HG02763 (cell line): ENCODE measurements around the gene MDM4.
A peak's percentile ranks its signal among the peaks of the same experiment; 100 is the strongest.

Source experiments
- ATAC-seq: cut with Tn5 transposase; IDR thresholded peaks from one replicate; pipeline ENCODE4 v1.9.1; 2021; ENCODE audit warnings: mild to moderate bottlenecking, moderate library complexity; ENCODE audit not compliant: unreplicated experiment

Gene MDM4

GRCh38 chr1:204487256-204487615 is 29.0 kb upstream of the MDM4 start:
- no peak for ATAC-seq

GRCh38 chr1:204491655-204492054 is 24.6 kb upstream of the MDM4 start:
- no peak for ATAC-seq

DNA sequence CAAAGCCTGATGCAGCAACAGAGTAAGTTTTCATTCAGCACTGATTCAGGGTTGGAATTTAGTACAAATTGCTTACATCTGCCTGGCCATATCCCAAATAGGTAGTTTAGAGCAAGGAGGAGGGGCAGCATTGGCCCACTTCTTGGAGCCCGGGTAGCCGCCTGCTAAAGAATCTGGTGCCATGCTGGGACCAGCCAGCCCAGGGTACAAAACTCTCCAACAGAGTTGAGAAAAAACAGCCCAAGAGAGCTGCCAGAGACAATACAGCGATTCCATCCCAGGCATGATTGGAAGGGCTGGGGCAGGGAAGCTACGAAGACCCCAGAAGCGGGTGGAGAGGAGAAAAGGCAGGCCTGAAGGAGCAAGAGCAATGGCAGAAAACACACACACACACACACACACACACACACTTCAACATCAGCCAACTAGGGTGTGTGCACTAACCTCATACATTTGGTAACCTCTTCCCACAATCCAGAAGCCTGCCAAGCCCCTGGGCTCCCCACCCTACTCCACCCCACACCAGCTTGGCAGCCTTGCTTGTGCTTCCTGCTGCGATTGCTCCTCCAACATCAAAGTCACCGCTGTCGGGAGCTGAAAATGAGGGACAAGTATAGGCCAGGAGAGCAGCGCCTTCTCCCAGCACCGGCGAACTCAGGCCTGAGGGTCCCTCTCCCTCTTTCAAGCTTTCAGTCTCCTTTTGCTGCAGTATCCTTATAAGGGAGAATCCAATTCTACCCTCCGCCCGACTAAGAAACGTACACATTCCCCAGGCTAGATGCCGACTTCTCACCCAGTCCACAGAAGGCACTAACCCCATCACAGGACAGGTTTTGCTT is 22.8 kb upstream of the MDM4 start:
- no peak for ATAC-seq

GRCh38 chr1:204493984-204494280 is 22.3 kb upstream of the MDM4 start:
- ATAC-seq: peak; percentile 23

- ATAC-seq: peak; percentile 77
Observed at GRCh38 chr1:204494281-204495077, 21.7 kb upstream of the MDM4 start, which contains the start of gene PIK3C2B. TSS of gene PIK3C2B (minus strand) at chr1:204494805. CDS start at chr1:204469802, 25,003 bp downstream.

DNA sequence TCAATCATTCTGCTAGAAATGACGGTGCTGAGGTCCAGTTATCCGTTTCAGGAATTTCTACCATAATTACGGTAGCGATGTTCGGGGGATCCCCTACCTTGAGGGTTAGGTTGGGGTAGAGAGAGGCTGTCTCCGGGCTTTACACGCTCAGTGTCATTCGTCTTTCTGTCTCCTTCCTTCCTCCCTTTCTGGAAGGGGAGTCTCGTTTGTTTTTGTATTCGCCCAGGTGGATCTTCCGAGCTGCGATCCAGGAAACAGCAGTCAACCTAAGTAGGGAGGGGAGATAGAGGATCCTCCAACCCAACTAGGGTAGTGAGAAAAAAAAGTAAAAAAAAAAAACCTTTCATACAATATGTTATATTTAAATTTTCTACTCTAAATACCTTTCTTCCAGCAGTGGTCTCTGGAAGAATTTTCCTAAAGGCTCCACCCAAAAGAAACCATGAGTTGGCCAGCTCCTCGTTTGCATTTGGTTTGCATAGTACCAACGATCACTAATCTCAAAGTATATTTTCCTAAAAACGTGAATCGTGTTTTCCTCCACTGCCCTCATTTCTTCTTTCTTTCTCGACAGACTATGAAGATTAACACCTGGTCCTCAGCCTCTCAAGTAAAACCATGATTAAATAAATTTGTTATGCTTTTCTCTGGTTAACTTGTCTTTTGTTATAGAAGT is 21.0 kb upstream of the MDM4 start:
- peak; percentile 35 for ATAC-seq

DNA sequence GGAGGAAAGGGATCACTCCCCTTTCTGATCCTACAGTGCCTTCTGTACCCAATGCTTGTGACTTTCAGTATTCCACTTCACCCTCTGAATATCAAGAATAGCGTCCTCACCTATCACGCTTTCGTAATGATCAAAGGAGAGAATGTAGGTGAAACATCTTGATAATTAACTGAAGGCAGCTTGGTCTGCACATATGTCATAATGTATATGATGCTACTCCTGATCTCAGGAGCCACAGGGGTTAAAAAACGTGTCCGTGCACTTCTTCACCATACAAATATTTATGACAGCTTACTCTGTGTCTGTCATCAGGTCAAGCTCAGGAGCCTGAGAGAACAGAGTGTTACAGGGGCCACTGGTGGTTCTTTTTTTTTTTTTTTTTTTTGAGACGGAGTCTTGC is 20.4 kb upstream of the MDM4 start:
- ATAC-seq: no peak

GRCh38 chr1:204498981-204499380 is 17.2 kb upstream of the MDM4 start:
- ATAC-seq: no peak

GRCh38 chr1:204499511-204500468 is 16.4 kb upstream of the MDM4 start:
- no peak for ATAC-seq

- no peak for ATAC-seq
Observed at GRCh38 chr1:204502241-204502640, 14.0 kb upstream of the MDM4 start.

- ATAC-seq: no peak
Observed at GRCh38 chr1:204503122-204503912, 12.9 kb upstream of the MDM4 start.

GRCh38 chr1:204503913-204504519 is 12.2 kb upstream of the MDM4 start:
- no peak for ATAC-seq

DNA sequence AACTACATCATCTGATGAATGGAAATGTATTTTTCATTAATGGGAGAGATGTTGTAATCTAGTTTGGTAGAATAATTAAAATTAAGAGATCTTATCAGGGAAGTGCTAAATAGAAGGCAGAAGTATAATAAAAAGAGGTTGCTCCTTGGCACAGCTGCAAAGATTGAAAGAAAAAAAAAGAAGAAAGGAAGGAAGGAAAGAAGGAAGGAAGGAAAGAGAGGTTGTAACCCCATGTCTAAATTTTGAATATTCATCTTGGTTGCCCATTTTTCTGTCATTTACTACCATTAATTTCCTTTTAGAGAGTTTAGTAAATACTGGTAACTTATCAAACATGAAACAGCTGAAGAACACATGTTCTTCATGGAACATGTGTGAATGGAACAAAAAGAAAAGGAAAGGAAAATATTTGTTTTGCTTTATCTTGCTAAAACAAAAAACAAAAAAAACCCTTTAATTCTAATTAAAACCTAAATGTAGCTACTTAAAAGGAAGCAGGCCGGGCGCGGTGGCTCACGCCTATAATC is 10.5 kb upstream of the MDM4 start:
- ATAC-seq: no peak

DNA sequence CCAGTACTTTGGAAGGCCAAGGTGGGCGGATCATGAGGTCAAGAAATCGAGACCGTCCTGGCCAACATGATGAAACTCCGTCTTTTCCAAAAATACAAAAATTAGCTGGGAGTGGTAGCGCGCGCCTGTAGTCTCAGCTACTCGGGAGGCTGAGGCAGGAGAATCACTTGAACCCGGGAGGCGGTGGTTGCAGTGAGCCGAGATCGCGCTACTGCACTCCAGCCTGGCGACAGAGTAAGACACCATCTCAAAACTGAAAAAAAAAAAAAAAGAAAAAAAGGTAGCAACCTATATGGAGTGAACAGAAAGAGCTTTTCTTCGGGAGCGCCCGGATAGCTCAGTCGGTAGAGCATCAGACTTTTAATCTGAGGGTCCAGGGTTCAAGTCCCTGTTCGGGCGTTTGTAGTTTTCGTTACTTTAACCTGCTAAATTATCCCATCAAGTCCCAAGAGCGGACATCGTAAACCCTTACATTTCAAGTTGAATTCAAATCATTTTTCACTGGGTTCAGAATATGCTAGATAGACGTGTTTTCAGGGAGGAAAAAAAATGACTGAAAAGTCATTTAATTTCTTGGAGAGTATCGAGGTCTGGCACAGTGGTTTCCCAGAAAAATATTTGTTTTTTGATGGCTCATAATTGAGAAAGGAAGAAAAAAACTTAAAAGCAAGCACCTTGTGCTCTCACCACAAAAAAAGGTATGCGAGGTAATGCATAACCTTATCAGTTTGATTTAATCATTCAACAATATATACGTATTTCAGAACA is 9.8 kb upstream of the MDM4 start:
- ATAC-seq: peak; percentile 68

DNA sequence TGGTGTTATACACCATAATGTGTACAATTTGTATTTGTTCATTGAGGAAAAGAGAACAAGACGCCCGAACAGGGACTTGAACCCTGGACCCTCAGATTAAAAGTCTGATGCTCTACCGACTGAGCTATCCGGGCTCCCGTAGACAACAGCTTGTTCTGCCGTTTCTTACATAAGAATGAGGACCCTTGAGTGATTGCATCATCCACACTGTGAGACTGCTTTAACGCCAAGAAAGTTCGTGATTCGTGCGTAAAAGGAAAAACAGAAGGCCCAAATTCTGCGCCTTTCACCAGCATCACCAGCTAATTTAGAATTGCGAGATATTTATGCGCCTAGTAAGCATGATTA is 9.3 kb upstream of the MDM4 start:
- peak; percentile 62 for ATAC-seq

- ATAC-seq: no peak
Observed at GRCh38 chr1:204507317-204508105, 8.7 kb upstream of the MDM4 start.

- ATAC-seq: no peak
Observed at GRCh38 chr1:204509186-204509635, 7.0 kb upstream of the MDM4 start.

DNA sequence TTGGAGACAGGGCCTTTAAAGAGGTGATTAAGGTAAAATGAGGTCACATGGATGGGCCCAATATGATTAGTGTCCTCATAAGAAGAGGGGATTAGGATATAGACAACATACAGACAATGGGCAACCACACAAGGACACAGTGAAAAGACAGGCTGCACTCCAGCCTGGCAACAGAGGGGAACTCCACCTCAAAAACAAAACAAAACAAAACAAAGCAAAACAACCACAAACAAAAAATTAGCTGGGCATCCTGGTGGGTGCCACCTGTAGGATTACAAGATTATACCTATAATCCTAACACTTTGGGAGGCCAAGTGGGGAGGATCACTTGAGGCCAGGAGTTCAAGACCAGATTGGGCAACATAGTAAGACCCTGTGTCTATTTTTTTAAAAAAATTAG is 4.8 kb upstream of the MDM4 start:
- no peak for ATAC-seq
